OCI-LY7 (cell line): ENCODE measurements around the gene SIK3. TPM values are rescaled to one million over a fixed set of nuclear protein-coding genes. Genes with fewer than 3 reads are reported as not detected.

Experiments used
- BruUV-seq: library from RNA; stranded (reverse); fragments of 400-500 nt; replicated peaks from 2 replicates; lab custom pipeline; 2021; lab: Mats Ljungman, UMichigan
- CTCF ChIA-PET: fragments of 300-600 bp; sonication (Branson Sonifier 250); formaldehyde crosslinking; loops from one replicate; lab custom pipeline; 2022; ENCODE audit warnings: antibody characterized with exemption; ENCODE audit not compliant: unreplicated experiment; lab: Charles Lee
- POLR2A ChIA-PET: fragments of 300-600 bp; sonication (Branson Sonifier 250); formaldehyde crosslinking; loops from one replicate; lab custom pipeline; 2022; ENCODE audit warnings: antibody characterized with exemption; lab: Charles Lee
- DNase-seq: peaks from one replicate; pipeline ENCODE4 v3.0.0-alpha.2; 2015; ENCODE audit warnings: low spot score
- H2AFZ ChIP-seq: fragments of 200-600 bp; sonication (generic), shearing (Covaris generic); 2 replicates; pipeline ENCODE4 v1.6.1; 2014; ENCODE audit warnings: mild to moderate bottlenecking, antibody characterized with exemption, low read length, moderate library complexity
- H3K27ac ChIP-seq: fragments of 200-600 bp; sonication (generic); 2 replicates; pipeline ENCODE4 v1.5.1; 2014; ENCODE audit warnings: mixed run types, low read depth, mild to moderate bottlenecking, moderate library complexity, low read length, inconsistent platforms; ENCODE audit not compliant: poor library complexity, severe bottlenecking
- H3K36me3 ChIP-seq: fragments of 200-600 bp; sonication (generic); 2 replicates; pipeline ENCODE4 v1.6.1; 2014; ENCODE audit warnings: mild to moderate bottlenecking, antibody characterized with exemption, low read length, moderate library complexity, mixed read lengths; ENCODE audit not compliant: insufficient read depth
- H3K4me1 ChIP-seq: fragments of 200-600 bp; sonication (generic); 2 replicates; pipeline ENCODE4 v1.5.1; 2014; ENCODE audit warnings: mild to moderate bottlenecking, low read length; ENCODE audit not compliant: insufficient read depth, poor library complexity, severe bottlenecking
- H3K4me2 ChIP-seq: fragments of 200-600 bp; sonication (generic); 2 replicates; pipeline ENCODE4 v1.6.1; 2014; ENCODE audit warnings: mild to moderate bottlenecking, low read length
- H3K4me3 ChIP-seq: fragments of 200-600 bp; sonication (generic); 2 replicates; pipeline ENCODE4 v1.5.1; 2014; ENCODE audit warnings: mild to moderate bottlenecking, low read depth, low read length; ENCODE audit not compliant: poor library complexity, severe bottlenecking
- H3K79me2 ChIP-seq: fragments of 200-600 bp; sonication (generic); 2 replicates; pipeline ENCODE4 v1.6.1; 2016; ENCODE audit warnings: low read depth, mild to moderate bottlenecking, low read length, moderate library complexity, mixed read lengths; ENCODE audit not compliant: insufficient read depth
- H3K9me2 ChIP-seq: fragments of 200-600 bp; sonication (generic); 2 replicates; pipeline ENCODE4 v1.6.1; 2016; ENCODE audit warnings: mild to moderate bottlenecking, low read length, mixed read lengths; ENCODE audit not compliant: insufficient read depth
- H3K9me3 ChIP-seq: fragments of 200-600 bp; sonication (generic); 2 replicates; pipeline ENCODE4 v1.6.1; 2014; ENCODE audit warnings: mild to moderate bottlenecking, mixed run types, low read length, mixed read lengths
- H4K20me1 ChIP-seq: fragments of 200-600 bp; sonication (generic); 2 replicates; pipeline ENCODE4 v1.6.1; 2014; ENCODE audit warnings: mild to moderate bottlenecking, antibody characterized with exemption, low read length, moderate library complexity, mixed read lengths; ENCODE audit not compliant: insufficient read depth
- CTCF ChIP-seq: fragments of 200-600 bp; sonication (generic); conservative IDR thresholded peaks from 2 replicates; pipeline ENCODE4 v1.5.1; 2014; ENCODE audit warnings: mild to moderate bottlenecking, antibody characterized with exemption, low read length, moderate library complexity, mixed read lengths
- EZH2phosphoT487 ChIP-seq: fragments of 200-600 bp; sonication (generic); IDR thresholded peaks from 2 replicates; pipeline ENCODE4 v1.6.1; 2018; ENCODE audit warnings: low read depth, borderline replicate concordance, mild to moderate bottlenecking, mixed run types, antibody characterized with exemption, low read length, moderate library complexity, mixed read lengths
- intact Hi-C: fragments of 100-400 bp; cut with micrococcal nuclease; formaldehyde crosslinking; loops from one replicate; pipeline ENCODE4 v1.10.0; 2022; ENCODE audit not compliant: unreplicated experiment
- total RNA-seq, 2 experiments: library from RNA; depleted of rRNA in 1 of 2; stranded (reverse); fragments of >200 nt in 1 of 2; shearing (Covaris generic) in 1 of 2; gene quantifications; 2 replicates each; pipeline ENCODE4 v1.2.3, GENCODE V29; 2014 to 2022

SIK3 gene
- total RNA-seq, 2 experiments from 2014 or later = 29.3 to 72.9 TPM

- Histone ChIP-seq H3K4me3 (no peak overlapping the region), H3K79me2 (no peaks in the 10 kb centered on the region; the same call in 1 of the 2 replicates), H3K9me2 (no peaks in the 10 kb centered on the region), H3K4me1 (peaks cover 11% of the 10 kb centered on the region), H2AFZ (no peak overlapping the region), H4K20me1 (no peaks in the 10 kb centered on the region), H3K36me3 (peaks cover 7% of the 10 kb centered on the region; the same call in 1 of the 2 replicates), H3K27ac (no peak overlapping the region), H3K4me2 (no peak overlapping the region), H3K9me3 (no peaks in the 10 kb centered on the region)
- intact Hi-C loops = no loop called here
- no TSS peak for BruUV-seq
- ChIA-PET CTCF (no interaction called here), POLR2A (interaction anchor here (0.6 to 1.6 kb wide), 5 partner anchors 10 to 270 kb away, joined by 3 to 5 read pairs (median 4); no protein-coding TSS in a partner anchor)
- no peak for DNase-seq
- TF ChIP-seq EZH2phosphoT487 (no peak), CTCF (no peak)
These were observed 187.8 kb downstream of the SIK3 start for GRCh38 chr11:116910378-116910777.

DNA sequence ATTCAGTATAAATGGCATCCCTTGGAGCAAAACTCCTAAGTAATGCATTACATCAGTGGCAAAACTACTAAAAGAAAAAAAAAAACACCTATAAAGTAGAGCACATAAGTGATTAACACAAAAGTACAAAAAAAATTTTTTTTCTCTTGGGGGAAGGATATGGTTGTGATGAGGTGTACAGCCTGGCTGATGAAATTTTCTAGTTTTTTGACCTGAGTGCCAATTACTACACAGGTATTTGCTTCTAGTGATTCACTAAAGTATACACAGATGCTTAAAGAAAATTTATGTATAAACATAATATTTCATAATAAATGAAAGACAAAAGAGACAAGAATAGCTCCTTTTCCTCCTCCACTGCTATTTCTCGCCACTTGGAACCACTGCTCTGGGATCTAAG is 189.0 kb downstream of the SIK3 start:
- Histone ChIP-seq H3K79me2 (no peaks in the 10 kb centered on the region; the same call in 1 of the 2 replicates), H3K4me3 (no peak overlapping the region), H3K27ac (no peak overlapping the region), H3K9me2 (no peaks in the 10 kb centered on the region), H3K4me2 (no peak overlapping the region), H3K4me1 (peaks cover 11% of the 10 kb centered on the region), H3K36me3 (peaks cover 7% of the 10 kb centered on the region; the same call in 1 of the 2 replicates), H3K9me3 (no peaks in the 10 kb centered on the region), H4K20me1 (no peaks in the 10 kb centered on the region), H2AFZ (no peak overlapping the region)
- no peak for TF ChIP-seq EZH2phosphoT487
- no peak for TF ChIP-seq CTCF
- no TSS peak for BruUV-seq
- ChIA-PET CTCF (interaction anchor here (0.6 kb wide), 1 partner anchor 130 kb away, joined by 3 read pairs; no protein-coding TSS in a partner anchor), POLR2A (interaction anchor here (0.7 to 1.9 kb wide), 5 partner anchors 11 to 43 kb away, joined by 3 to 8 read pairs (median 3); no protein-coding TSS in a partner anchor)
- no peak for DNase-seq
- intact Hi-C loops = no loop called here

GRCh38 chr11:116906479-116906878 is 191.7 kb downstream of the SIK3 start:
- POLR2A ChIA-PET = no interaction called here
- Histone ChIP-seq H3K9me2 (no peaks in the 10 kb centered on the region), H4K20me1 (no peaks in the 10 kb centered on the region), H3K27ac (no peak overlapping the region), H2AFZ (no peak overlapping the region), H3K36me3 (peaks cover 7% of the 10 kb centered on the region; the same call in 1 of the 2 replicates), H3K4me3 (no peak overlapping the region), H3K9me3 (no peaks in the 10 kb centered on the region), H3K79me2 (no peaks in the 10 kb centered on the region; the same call in 1 of the 2 replicates), H3K4me2 (no peak overlapping the region), H3K4me1 (peaks cover 11% of the 10 kb centered on the region)
- CTCF ChIA-PET = no interaction called here
- DNase-seq = no peak
- BruUV-seq = no TSS peak
- intact Hi-C loops = no loop called here
- TF ChIP-seq CTCF (no peak), EZH2phosphoT487 (no peak)
